CD4-positive, alpha-beta T cell treated with Interleukin-4 for 4 hours (primary cell): ENCODE measurements around the gene APOD.

Source experiments
- DNase-seq: peaks from one replicate; pipeline ENCODE4 v3.0.0-alpha.2; 2020

Gene APOD

DNA sequence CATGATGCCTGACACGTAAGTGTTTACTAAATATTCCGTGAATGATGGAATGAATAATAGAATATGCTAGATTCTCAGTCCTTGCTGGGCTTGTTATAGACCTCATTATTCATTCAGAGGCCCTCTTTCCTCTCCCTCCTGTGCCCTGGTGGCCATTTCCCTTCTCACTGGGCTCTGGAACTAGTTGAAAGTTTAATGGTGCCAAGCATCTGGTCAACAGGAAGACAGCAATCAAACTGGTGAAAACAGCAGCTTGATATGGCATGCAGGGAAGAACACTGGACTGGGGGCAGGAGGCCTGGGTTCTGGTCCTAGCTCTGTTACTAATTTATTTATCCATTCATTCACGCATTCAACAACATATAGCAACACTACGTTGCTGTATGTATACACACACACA is 3.7 kb upstream of the APOD start:
- no peak for DNase-seq

GRCh38 chr3:195584543-195584870 is 767 bp upstream of the APOD start:
- no peak for DNase-seq

GRCh38 chr3:195582947-195583346 is 793 bp downstream of the APOD start:
- DNase-seq, result no peak

GRCh38 chr3:195580744-195581443 is 2.8 kb downstream of the APOD start:
- DNase-seq, result no peak

GRCh38 chr3:195579281-195579680 is 4.5 kb downstream of the APOD start:
- no peak for DNase-seq

- DNase-seq, result no peak
These were observed 5.2 kb downstream of the APOD start for GRCh38 chr3:195578565-195578964.

GRCh38 chr3:195577645-195578177 is 6.0 kb downstream of the APOD start:
- no peak for DNase-seq

DNA sequence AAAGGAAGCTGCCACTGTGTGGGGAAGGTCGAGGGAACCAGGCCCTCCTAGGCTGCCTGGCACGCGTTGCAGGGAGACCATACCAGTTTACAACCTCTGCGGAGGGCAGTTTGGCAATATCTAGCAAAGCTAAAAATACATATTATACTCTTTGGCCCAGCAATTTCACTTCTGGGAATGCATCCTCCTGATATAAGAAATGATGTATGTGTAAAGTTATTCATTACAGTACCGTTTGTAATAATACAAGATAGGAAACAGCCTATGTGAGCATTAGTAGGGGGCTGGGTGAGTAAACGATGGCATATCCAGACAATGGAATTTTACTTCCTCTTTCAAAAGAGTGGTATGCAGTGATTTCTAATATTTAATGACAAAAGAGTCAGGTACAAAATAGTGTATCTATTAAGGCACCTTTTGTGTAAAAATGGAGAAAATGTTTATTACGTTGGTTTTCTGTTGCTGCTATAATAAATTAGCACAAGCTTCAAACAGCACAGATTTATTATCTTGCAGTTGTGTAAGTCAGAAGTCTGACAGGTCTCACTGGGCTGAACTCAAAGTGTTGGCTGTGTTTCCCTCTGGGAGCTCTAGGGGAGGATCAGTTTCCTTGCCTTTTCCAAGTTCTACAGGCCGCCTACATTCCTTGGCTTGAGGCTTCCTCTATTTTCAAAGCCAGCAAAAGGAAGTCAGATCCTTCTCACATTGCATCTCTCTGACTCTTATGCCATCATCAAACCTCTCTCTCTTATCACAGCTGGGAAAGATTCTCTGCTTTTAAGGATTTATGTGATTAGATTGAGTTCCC is 9.0 kb downstream of the APOD start:
- DNase-seq, result no peak

DNA sequence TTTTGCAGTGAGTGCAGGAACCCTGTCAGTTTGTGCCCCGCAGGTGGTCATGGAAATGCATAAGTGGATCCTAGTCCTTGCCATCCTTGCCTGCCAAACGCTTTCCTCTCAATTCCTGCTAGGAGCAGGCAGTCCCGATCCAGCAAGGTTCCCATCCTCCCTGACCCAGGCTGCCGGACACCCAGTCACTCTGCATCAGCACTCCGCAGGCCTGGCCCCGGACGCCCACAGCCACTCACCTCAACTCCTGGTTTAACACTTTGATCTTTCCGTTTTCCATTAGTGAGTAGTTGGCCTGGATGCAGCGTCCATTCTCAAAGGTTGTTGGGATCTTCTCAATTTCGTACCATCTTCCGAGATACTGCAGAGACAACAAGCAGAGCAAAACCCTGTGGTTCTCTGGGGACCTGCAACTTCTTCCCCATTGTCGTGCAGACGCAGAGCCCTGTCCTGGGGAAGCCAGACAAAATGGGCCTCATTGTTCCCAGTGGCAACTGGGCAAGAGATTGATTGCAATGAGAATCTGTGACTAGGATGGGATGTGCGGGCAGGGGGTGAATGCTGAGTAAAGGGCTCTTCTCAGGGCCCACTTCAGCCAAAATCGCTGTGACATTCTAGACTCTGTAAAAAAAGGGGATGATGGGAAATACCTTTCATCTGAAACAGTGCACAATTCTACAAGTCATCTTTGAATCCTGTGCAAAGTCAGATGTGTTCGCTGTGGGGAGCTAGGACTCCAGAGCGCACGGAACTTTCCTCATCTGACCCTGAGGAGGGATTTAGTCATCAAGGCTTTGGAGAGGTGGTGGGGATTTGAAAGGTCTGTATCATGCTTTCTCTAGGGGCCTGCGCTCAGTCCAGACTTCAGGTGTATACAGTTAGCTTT is 9.9 kb downstream of the APOD start:
- no peak for DNase-seq

- DNase-seq, result no peak
These were observed 12.4 kb downstream of the APOD start for GRCh38 chr3:195571361-195571760.

- no peak for DNase-seq
These were observed 12.8 kb downstream of the APOD start for GRCh38 chr3:195570912-195571311.

GRCh38 chr3:195570344-195570743 is 13.4 kb downstream of the APOD start:
- DNase-seq, result no peak

DNA sequence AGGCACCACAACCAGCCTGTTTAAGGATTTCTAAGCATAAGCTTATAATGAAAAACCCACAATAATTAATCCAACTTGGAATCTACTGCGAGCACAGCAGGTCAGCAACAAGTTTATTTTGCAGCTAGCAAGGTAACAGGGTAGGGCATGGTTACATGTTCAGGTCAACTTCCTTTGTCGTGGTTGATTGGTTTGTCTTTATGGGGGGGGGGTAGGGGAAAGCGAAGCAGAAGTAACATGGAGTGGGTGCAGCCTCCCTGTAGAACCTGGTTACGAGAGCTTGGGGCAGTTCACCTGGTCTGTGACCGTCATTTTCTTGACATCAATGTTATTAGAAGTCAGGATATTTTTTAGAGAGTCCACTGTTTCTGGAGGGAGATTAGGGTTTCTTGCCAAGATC is 15.1 kb downstream of the APOD start:
- no peak for DNase-seq

DNA sequence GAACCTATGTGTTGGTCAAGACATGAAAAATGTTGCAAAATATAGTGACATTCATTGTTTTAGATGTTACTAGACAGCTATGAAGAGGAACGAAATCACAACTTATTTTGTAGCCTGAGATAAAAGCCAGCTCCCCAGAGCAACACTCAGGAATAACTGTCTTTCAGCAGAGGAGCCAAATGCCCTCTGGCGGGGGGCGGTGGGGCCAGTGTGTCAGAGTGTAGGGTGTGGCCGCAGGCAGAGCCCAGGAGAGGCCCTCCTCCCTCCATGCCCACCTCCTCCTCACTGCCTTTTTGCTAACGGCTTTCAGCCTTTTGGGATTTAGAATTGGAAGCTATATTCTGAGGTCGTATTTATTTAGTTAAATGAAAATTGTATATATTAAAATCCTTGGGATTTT is 16.9 kb downstream of the APOD start:
- DNase-seq, result no peak

DNA sequence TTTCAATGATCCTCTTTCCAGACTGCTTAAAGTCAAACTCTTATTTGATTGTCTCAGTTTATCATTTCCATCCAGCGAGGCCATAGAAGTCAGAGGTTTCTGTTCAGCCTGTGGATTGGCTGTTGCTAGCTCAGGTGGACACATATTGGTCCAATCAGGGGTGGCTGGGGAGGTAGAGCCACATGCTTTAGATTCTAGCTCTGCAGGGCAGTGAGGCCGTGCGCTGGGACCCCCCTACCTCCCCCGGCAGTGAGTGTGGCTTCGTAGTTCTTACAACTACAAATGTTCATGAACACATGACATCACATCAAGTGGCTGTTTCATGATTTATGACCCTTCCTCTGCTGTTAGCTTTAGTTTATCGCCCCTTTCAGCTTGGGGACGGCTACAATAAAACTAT is 18.0 kb downstream of the APOD start:
- DNase-seq, result no peak

DNA sequence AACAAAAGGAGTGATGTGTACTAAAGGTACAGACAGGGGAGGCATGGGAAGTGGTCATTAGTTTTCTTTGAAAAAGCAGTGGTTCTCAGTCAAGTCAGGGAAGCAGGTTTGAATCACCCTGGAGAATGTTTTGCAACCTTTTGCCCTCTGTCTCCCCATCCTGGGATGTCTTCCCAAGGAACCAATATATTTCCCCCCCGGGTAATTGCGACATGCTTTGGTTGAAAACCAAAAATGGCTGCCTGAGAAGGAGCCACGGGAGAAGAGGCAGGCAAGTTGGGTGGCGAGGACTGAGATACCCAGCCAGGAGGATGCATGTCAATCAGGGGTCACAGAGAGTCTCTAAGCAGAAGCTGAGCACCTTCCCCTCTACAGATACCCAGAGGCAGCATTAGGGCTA is 20.4 kb downstream of the APOD start:
- DNase-seq, result no peak

DNA sequence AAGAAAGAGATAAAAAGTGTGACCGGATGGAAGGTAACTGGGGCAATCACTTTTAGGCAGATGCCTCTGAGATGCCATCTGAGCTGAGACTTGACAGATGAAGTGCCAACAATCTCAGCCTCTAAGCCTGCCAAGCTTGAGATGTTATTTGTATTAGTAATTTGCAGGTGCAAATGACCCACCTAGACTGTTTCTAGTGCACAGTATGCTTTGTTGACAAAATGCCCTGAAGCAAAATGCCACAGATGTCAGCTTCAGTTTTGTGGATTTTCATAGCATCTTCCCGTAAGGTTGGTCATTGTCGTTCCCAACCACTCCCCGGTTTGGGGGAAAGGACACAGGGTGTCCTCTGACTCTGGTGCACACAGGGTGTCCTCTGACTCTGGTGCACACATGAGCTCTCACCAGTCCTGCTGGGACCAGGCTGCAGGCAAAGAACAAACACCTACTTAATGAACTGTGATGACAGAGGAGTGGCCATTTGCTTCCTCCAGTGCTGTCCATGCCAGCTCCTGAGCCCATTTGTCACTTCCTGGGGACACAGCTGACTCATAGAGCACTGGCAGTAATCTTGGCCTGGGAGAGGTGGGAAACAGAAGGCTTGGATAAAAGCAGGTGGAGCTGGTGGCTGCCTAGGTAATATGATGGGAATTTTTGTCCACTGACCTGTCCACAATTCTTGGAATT is 23.9 kb downstream of the APOD start:
- DNase-seq, result no peak

DNA sequence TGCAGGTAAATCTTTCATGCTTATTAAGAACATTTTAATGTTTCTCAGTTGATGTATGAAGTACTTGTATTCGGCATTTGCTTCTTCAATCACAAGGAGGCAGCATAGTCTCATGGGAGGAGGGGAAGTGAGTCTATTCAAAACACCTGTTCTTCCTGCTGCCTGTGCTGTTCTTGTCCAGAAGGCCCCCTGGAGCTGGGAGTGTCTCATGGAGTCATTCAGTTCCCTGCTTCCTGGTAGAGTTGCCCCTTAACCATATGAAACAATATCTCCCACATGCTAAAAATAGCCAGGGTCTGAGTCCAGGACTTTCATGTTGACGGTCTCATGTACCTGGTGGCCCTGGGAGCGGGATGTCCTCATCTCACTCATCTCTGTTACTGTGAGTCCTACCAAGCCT is 25.1 kb downstream of the APOD start:
- peak; percentile 65 for DNase-seq

DNA sequence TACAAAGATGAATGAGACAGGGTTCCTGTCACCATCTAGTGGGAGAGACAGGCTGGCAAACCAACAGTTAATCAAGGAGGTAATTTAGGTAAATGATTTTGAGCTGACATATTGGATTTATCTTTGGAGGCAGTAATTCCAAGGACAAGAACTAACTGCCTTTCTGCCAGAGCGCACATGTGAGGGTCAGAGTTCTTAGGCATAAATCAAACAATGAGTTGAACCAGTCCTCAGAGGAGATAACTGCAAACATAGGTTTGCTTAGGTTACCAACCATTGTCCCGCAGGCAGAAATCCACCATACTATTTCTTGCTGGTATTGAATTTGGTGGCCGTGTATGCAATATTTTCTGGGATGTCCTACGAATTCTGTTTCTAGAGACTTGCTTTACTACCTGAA is 26.4 kb downstream of the APOD start:
- DNase-seq, result no peak

DNA sequence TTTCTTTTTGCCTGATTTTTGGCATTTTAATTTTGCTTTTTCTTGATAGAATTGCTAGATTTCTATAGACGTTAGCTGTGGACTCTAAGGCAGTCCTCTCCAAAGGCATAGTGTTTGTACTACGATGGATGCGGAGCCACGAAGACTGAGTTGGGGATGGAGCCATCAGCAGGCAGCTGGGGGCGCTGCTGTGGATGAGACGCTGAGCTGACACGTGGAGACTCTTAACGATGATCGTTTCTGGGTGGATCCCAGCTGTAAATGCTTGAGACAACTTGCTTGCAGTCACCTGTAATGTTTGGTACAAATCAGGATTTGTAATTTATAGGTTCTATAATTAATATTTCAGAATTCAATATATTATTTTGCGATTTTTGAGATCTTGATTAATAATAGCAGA is 27.4 kb downstream of the APOD start:
- no peak for DNase-seq

DNA sequence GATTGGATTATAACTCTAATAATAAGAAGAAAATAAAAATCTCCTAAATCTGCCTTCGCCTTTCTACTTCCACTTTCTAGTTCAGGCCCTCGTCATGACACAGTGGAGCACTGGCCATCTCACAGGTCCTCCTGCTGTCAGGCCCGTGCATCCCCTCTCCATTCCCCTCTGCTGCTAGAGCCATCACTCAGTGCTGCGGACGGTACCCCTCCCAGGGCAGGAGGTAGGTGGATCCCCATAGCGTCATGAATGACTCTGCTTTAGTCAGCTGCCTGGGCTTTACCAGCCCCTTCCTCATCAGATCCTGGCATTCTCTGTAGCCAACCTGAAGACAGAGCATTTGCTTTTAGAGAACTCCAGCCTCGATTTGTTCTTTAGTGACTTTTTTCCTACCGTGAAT is 28.6 kb downstream of the APOD start:
- no peak for DNase-seq

GRCh38 chr3:195554458-195554857 is 29.3 kb downstream of the APOD start:
- no peak for DNase-seq

DNA sequence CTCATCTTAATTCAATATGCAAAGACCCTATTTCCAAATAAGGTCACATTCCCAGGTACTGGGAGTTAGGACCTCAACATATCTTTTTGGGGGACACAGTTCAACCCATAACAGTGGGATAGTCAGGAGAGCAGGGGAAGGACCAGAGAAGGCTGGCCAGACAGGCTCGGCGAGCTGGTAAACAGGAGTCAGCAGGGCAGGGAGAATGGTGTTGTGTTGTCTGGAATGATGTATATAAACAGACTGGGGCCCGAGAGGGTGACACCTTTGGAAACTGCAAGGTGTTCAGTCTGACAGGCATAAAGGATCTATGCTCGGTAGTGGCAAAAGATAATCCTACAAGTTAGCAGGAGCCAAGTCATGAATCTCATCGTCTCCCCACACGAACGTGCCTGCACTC is 30.5 kb downstream of the APOD start:
- no peak for DNase-seq
